ENCODE data around the gene GNPAT. TPM values are rescaled to one million over a fixed set of nuclear protein-coding genes. Genes with fewer than 3 reads are reported as not detected.

The GNPAT gene
- total and polyA plus RNA-seq, 2 of the 8 experiments (the other 6 are each of a cell fraction or from before 2014, with no cell fraction given) = 22.9 to 47.4 TPM

- TF ChIP-seq CHD7 (IDR thresholded peaks at IDR 0.05; ENCODE audit: insufficient replicate concordance, low read length) (no peak), SIN3A (conservative IDR thresholded peaks at IDR 0.05 in 1 of 2, IDR thresholded peaks at IDR 0.05 in 1 of 2; ENCODE audit: low read depth in 1 of 2, low read length in 2 of 2) (no peak), ATF2 (IDR thresholded peaks at IDR 0.05; ENCODE audit: low read length) (no peak)
These were observed 6.5 kb upstream of the GNPAT start (continued) for GRCh38 chr1:231234506-231234905.
